GM19397 (cell line): Measurements from ENCODE around the gene TMEM256.

ENCODE experiments used
- ATAC-seq: cut with Tn5 transposase; IDR thresholded peaks from one replicate; pipeline ENCODE4 v1.9.1; 2021; ENCODE audit warnings: mild to moderate bottlenecking, moderate library complexity; ENCODE audit not compliant: unreplicated experiment

Gene TMEM256

DNA sequence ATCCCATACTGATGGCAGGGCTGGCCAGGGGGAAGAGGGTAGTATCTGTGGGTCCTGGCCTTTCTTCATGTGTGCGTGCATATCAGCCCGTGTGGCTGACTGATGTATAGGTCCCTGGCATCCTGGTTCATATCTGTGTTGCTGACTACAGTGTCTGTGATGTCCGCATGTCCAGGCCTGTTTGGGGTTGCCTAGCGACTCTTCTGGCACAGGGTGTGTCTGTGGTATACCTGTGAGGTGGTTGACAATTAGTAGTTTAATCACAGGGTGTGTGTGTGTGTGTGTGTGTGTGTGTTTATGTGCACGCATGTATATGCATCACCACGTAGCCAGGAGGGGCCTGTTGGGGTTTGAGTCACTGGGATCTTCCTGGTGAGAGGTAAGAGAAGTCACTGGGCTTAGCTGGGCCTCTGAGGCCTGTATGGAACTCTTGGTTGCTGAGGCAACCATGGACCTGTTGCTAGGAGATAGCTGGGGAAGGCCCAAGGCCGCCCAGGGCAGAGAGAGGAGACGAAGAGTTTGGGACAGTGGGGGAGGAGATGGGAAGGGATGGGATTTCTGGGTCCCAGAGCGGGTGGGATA lies 49.5 kb downstream of the TMEM256 start:
- ATAC-seq: no peak
